Renal cortex interstitium (tissue), 11 donors: ENCODE measurements around the gene EEF1AKMT2. TPM values are rescaled to one million over a fixed set of nuclear protein-coding genes. Genes with fewer than 3 reads are reported as not detected.

Experiments
- DNase-seq, 11 donors: peaks; one replicate each; pipeline ENCODE4 v3.0.0-alpha.2; 2013; ENCODE audit warnings: low read depth in 9 of 11, low spot score in 4 of 11; ENCODE audit errors: extremely low read depth in 1 of 11
- polyA plus RNA-seq, 3 donors: library from polyadenylated mRNA; unstranded; fragments of 120-200 nt; gene quantifications; one replicate each; pipeline ENCODE4 v1.2.1, GENCODE V29; 2013; ENCODE audit not compliant: insufficient read length in 3 of 3

Gene EEF1AKMT2
- polyA plus RNA-seq, 3 donors, result 33.8 to 39.5 (median 35.4) TPM

DNA sequence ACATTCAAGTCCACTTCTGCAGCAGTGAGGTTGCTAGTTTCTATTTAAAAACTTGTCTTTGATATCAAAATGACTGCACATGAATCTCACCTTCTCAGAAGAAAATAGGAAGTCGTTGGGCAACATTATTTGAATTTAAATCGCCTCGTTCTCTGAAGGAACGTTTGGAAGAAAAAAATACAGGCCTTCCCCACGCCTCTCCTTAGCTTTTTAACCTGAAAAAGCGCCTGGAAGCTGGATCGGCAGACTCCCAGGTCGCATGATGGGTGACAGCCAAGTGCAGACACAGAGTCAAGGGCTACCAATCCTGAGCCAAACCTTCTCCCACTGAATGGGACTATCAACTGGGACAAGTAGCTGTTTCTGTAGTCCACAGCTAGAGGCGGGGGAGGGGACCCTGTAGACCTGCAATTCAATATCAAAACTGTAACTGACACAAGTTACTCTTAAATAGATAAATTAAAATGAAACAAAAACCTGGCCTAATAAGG lies 49.7 kb downstream of the EEF1AKMT2 start:
- no peak for DNase-seq

- DNase-seq, result peak in 8 of 11 donors; percentile 80 to 90 (median 84)
These were observed 50.3 kb downstream of the EEF1AKMT2 start for GRCh38 chr10:124741281-124741921.

DNA sequence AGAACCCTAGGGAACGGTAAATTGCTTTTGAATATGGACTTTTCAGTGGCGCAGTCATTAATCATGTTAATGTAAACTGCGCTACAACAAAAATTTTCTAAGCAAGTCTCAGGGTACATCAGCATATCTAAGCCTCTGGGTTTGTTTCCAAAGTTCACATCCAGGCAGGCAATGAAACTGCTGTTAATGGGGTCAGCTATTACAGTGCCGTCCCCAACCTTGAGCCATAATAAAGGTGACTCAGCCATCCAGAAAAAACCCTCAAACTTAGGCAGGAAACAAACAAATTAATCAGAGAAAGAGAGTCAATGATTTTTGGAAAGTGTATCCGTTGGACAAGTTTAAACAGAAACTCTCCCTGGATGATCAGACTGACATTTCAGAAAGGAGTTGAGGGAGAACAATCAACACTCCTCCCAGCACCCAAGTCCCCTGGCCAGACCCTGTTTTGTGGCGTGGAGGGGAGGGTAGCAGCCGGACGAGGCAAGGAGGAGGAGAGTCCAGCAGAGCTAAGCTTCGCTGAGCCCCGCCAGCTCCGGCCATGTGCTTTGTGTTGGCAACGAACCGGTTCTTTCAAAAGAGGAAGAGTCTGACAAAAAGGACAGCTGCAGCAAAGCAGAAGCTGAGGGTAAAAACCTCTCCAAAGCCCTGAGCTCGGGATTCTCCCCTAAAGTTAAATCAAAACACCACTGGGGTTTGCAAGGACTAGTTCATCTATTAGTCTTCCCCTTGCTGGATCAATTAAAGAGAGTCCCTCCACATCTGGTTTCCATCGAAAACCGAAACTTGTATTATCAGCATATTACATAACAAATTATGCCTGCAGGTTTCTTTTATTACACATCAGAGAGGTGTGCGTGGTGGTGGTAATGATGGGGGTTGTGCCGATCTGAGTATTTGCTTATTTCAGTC lies 51.1 kb downstream of the EEF1AKMT2 start:
- DNase-seq, result peak in 1 of 11 donors; percentile 44

- no peak for DNase-seq
These were observed 51.7 kb downstream of the EEF1AKMT2 start for GRCh38 chr10:124739986-124740368.

DNA sequence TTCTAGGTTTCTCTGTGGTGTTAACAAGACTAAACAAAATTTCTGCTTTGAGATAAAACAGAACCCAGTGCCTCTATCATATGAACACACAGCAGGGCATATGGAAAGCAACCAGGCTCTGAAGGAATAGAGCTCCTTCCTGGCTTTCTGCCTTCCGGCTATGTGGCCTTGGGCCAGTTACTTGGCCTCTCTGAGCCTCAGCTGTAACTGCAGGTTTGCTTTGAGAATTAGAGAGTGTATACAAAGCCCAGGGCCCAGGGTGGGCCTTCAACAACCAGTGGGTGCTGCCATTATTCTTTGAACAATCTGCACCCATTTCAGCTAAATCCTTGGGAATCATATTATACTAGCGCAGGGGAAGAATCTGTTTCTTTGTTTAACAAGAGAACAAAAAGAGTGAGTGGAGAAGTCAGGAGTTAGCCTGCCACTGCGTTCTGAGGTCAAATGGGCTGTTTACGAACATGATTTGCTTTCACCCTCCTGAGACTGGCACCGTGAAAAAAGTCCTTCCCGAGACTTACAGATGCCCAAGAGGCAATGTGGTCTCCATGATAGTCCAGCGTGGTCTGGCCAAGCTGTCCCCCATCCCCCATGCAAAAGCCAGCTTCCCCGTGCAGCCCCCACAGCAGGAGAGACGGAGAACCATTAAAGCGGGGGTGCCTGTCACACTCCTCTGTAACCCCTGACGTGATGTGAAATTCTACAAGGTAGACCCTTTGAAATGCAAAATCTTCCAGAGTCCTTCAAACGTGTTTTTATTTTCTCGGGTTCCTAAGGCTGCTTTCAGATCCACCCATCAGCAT lies 52.4 kb downstream of the EEF1AKMT2 start:
- DNase-seq, result no peak

GRCh38 chr10:124738441-124738840 lies 53.2 kb downstream of the EEF1AKMT2 start:
- DNase-seq, result no peak

DNA sequence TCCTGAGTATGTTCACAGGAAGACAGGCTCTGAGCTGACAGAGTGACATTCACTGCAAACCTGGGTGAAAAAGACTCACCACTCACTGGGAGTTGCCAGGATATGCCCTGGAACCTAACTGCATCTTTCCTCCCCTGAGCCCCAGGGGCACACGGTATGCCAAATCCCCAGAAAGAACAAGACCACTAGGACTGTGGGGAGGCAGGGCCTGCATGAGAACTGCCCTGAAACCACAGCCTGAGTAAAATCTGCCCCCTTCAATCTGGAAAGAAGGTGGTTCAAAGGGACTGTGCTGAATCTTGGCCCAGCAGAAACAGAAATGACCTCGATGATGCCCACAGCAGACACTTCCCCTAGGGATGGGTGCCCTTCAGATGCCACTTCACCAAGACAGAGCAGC lies 54.0 kb downstream of the EEF1AKMT2 start:
- no peak for DNase-seq

- no peak for DNase-seq
These were observed 54.5 kb downstream of the EEF1AKMT2 start for GRCh38 chr10:124737221-124737620.

- peak in 3 of 11 donors; percentile 51 to 76 (median 54) for DNase-seq
These were observed 55.1 kb downstream of the EEF1AKMT2 start for GRCh38 chr10:124736491-124737136.

GRCh38 chr10:124735491-124736286 lies 56.0 kb downstream of the EEF1AKMT2 start:
- DNase-seq, result no peak

GRCh38 chr10:124734311-124735166 lies 57.1 kb downstream of the EEF1AKMT2 start:
- no peak for DNase-seq

DNA sequence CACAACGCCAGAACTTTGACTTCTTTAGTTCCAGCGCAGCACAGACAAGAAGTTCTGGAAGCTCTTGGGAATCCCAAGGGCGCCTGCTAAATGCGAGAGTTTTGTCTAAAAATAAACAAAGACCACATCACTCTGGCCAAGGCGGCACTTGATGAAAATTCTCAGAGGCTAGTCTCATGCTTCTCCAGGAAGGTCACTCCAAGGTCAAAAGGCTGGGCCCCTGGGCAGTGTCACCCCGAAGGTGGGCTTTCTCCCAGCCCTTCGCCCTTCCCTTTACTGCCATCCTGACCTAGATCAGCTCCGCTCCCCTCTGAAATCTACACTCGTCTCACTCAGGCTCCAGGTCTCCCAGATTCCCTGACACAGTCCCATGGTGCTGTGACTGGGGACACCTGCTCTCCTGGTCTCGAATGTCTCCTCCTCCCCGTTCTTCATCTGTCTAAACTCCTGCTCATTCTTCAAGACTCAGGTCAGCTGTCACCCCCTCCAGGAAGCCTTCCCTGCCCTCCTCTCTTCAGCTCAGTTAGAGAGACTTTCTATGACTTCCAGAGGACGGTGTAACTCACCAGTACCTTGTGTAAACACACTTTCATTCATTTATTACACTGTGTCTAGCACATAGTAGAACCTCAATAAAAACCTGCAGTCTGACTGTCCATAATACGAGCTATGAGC lies 58.0 kb downstream of the EEF1AKMT2 start:
- DNase-seq, result no peak

- DNase-seq, result no peak
These were observed 58.6 kb downstream of the EEF1AKMT2 start for GRCh38 chr10:124732931-124733570.

GRCh38 chr10:124731551-124731950 lies 60.1 kb downstream of the EEF1AKMT2 start:
- DNase-seq, result no peak

- no peak for DNase-seq
These were observed 60.9 kb downstream of the EEF1AKMT2 start for GRCh38 chr10:124730790-124731189.
